HepG2 (cell line): Measurements from ENCODE around the gene PA2G4. TPM values are rescaled to one million over a fixed set of nuclear protein-coding genes. Genes with fewer than 3 reads are reported as not detected.
A peak's percentile ranks its signal among the peaks of the same experiment; 100 is the strongest.

Source experiments
- AHDC1 ChIP-seq: sonication (generic); formaldehyde crosslinking; IDR thresholded peaks from 2 replicates; pipeline ENCODE4 v1.5.1; 2020; ENCODE audit warnings: mild to moderate bottlenecking, missing genetic modification reagents, borderline replicate concordance
- HMGXB3 ChIP-seq: sonication (generic); formaldehyde crosslinking; IDR thresholded peaks from 2 replicates; pipeline ENCODE4 v1.4.0; 2020; ENCODE audit warnings: missing genetic modification reagents, borderline replicate concordance
- MEF2D ChIP-seq: sonication (generic); formaldehyde crosslinking; IDR thresholded peaks from 2 replicates; pipeline ENCODE4 v1.5.1; 2020; ENCODE audit warnings: mild to moderate bottlenecking, missing genetic modification reagents
- RAD21 ChIP-seq: fragments of 450-650 bp; formaldehyde crosslinking; IDR thresholded peaks from 2 replicates; pipeline ENCODE4 v1.5.0; 2020; ENCODE audit warnings: mild to moderate bottlenecking
- SKI ChIP-seq: fragments of 450-650 bp; IDR thresholded peaks from one replicate; pipeline ENCODE4 v1.6.1; 2018; ENCODE audit warnings: mild to moderate bottlenecking; ENCODE audit not compliant: partially characterized antibody
- STAT5B ChIP-seq: sonication (generic); formaldehyde crosslinking; IDR thresholded peaks from 2 replicates; pipeline ENCODE4 v1.4.0; 2020; ENCODE audit warnings: missing genetic modification reagents
- TBL1XR1 ChIP-seq: fragments of 150-350 bp; IDR thresholded peaks from 2 replicates; pipeline ENCODE4 v1.6.1; 2014; ENCODE audit warnings: borderline replicate concordance, low read length; ENCODE audit not compliant: partially characterized antibody
- THRA ChIP-seq: sonication (generic); formaldehyde crosslinking; IDR thresholded peaks from 2 replicates; pipeline ENCODE4 v1.4.0; 2020; ENCODE audit warnings: missing genetic modification reagents, borderline replicate concordance
- U2AF2 ChIP-seq: fragments of 200-400 bp; formaldehyde crosslinking; IDR thresholded peaks from 2 replicates; pipeline ENCODE4 v1.6.1; 2017; ENCODE audit warnings: low read depth, mild to moderate bottlenecking, low read length
- YY1 ChIP-seq: IDR thresholded peaks from 2 replicates; pipeline ENCODE4 v1.6.1; 2011; ENCODE audit warnings: low read length, low read depth, moderate library complexity, mild to moderate bottlenecking; ENCODE audit not compliant: insufficient read depth, insufficient replicate concordance
- ZFYVE20 ChIP-seq: sonication (generic); formaldehyde crosslinking; IDR thresholded peaks from 2 replicates; pipeline ENCODE4 v1.8.0; 2023; ENCODE audit warnings: low read depth, mild to moderate bottlenecking, moderate library complexity, missing genetic modification reagents, borderline replicate concordance
- ZNF577 ChIP-seq: sonication (generic); formaldehyde crosslinking; IDR thresholded peaks from 2 replicates; pipeline ENCODE4 v1.4.0; 2020; ENCODE audit warnings: mild to moderate bottlenecking, low read depth, missing genetic modification reagents, borderline replicate concordance
- polyA plus RNA-seq, 8 experiments: library from polyadenylated mRNA; depleted of rRNA in 3 of 8; stranded (reverse) in 7 of 8; unstranded in 1 of 8; fragments of >200 nt; fragmentation: Illumina TruSeq in 4 of 8; extraction: Trizol in 4 of 8; gene quantifications; 2 replicates each; pipeline versions ENCODE4 v1.2.1 to v1.2.3, GENCODE V29; 2011 to 2016; ENCODE audit warnings: low read depth in 4 of 8, missing spikeins in 1 of 8, mixed read lengths in 1 of 8; ENCODE audit not compliant: insufficient read depth in 1 of 8
- total RNA-seq, 5 experiments: library from RNA; depleted of rRNA; stranded (reverse); fragments of >200 nt; fragmentation: Illumina TruSeq; extraction: Trizol; gene quantifications; 2 replicates each; pipeline ENCODE4 v1.2.3, GENCODE V29; 2016; ENCODE audit warnings: low read depth in 1 of 5
- TF ChIP-seq, protein P1 (sequence below): sonication (generic); formaldehyde crosslinking; IDR thresholded peaks from 2 replicates; pipeline ENCODE4 v1.5.0; 2020; ENCODE audit warnings: missing genetic modification reagents
- TF ChIP-seq, protein P2 (sequence below): sonication (generic); formaldehyde crosslinking; IDR thresholded peaks from 2 replicates; pipeline ENCODE4 v1.8.0; 2022; ENCODE audit warnings: mild to moderate bottlenecking, missing genetic modification reagents, borderline replicate concordance

The PA2G4 gene
- total and polyA plus RNA-seq, 2 of the 13 experiments (the other 11 are each of a cell fraction or from before 2014, with no cell fraction given) = 147 to 240 TPM

- TF ChIP-seq THRA (CRISPR knock-in tag) (peak; percentile 61; the same call in 1 of the 2 replicates), TBL1XR1 (no peak), MEF2D (CRISPR knock-in tag) (no peak), YY1 (peak; percentile 19), STAT5B (CRISPR knock-in tag) (no peak), AHDC1 (CRISPR knock-in tag) (no peak), U2AF2 (no peak), RAD21 (CRISPR knock-in tag) (peak; percentile 80), SKI (peak; percentile 25), ZNF577 (CRISPR knock-in tag) (no peak), ZFYVE20 (CRISPR knock-in tag) (no peak), HMGXB3 (CRISPR knock-in tag) (peak; percentile 37; the same call in 1 of the 2 replicates)
- TF ChIP-seq, protein P1, sequence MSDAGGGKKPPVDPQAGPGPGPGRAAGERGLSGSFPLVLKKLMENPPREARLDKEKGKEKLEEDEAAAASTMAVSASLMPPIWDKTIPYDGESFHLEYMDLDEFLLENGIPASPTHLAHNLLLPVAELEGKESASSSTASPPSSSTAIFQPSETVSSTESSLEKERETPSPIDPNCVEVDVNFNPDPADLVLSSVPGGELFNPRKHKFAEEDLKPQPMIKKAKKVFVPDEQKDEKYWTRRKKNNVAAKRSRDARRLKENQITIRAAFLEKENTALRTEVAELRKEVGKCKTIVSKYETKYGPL = no peak
- TF ChIP-seq, protein P2, sequence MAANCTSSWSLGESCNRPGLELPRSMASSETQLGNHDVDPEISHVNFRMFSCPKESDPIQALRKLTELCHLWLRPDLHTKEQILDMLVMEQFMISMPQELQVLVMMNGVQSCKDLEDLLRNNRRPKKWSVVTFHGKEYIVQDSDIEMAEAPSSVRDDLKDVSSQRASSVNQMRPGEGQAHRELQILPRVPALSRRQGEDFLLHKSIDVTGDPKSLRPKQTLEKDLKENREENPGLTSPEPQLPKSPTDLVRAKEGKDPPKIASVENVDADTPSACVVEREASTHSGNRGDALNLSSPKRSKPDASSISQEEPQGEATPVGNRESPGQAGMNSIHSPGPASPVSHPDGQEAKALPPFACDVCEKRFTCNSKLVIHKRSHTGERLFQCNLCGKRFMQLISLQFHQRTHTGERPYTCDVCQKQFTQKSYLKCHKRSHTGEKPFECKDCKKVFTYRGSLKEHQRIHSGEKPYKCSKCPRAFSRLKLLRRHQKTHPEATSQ (CRISPR knock-in tag) = peak; percentile 59; the same call in 1 of the 2 replicates
Observed at GRCh38 chr12:56119361-56119796, 15.0 kb downstream of the PA2G4 start (continued).
